Measurements from ENCODE around the gene XPNPEP1. TPM values are rescaled to one million over a fixed set of nuclear protein-coding genes. Genes with fewer than 3 reads are reported as not detected.

The XPNPEP1 gene
- total RNA-seq, 1 experiment from 2014 or later: 198 TPM

- Histone ChIP-seq H3K4me3 (ENCODE audit: low read length) (no peak overlapping the region), H3K36me3 (ENCODE audit: insufficient read depth, low read length) (peaks cover 62% of the 10 kb centered on the region), H3K9me3 (ENCODE audit: low read length) (no peaks in the 10 kb centered on the region), H3K4me1 (ENCODE audit: low read length) (no peaks in the 10 kb centered on the region), H3K9me2 (replicated peaks; ENCODE audit: insufficient read depth, low read length) (no peaks in the 10 kb centered on the region), H3K27me3 (ENCODE audit: low read length) (no peaks in the 10 kb centered on the region), H3K4me2 (ENCODE audit: low read depth, low read length, poor library complexity, severe bottlenecking) (no peak overlapping the region), H4K20me1 (ENCODE audit: insufficient read depth, low read depth, low read length) (no peaks in the 10 kb centered on the region), H3K79me2 (ENCODE audit: low read length) (no peaks in the 10 kb centered on the region), H3K27ac (ENCODE audit: low read length) (no peak overlapping the region), H2AFZ (ENCODE audit: low read length) (no peak overlapping the region), H3K9ac (ENCODE audit: low read length) (no peak overlapping the region)
- no peak for DNase-seq
Observed at GRCh38 chr10:109863775-109864174, 59.5 kb downstream of the XPNPEP1 start.

- no peak for DNase-seq
- no peaks in the 10 kb centered on the region for H3K4me1 ChIP-seq (ENCODE audit: low read length)
- no peaks in the 10 kb centered on the region for H4K20me1 ChIP-seq (ENCODE audit: insufficient read depth, low read depth, low read length)
- no peaks in the 10 kb centered on the region for H3K79me2 ChIP-seq (ENCODE audit: low read length)
- H3K4me2 ChIP-seq (ENCODE audit: low read depth, low read length, poor library complexity, severe bottlenecking): no peak overlapping the region
- H3K27me3 ChIP-seq (ENCODE audit: low read length): no peaks in the 10 kb centered on the region
- H2AFZ ChIP-seq (ENCODE audit: low read length): no peak overlapping the region
- no peak overlapping the region for H3K9ac ChIP-seq (ENCODE audit: low read length)
- no peaks in the 10 kb centered on the region for H3K9me3 ChIP-seq (ENCODE audit: low read length)
- H3K36me3 ChIP-seq (ENCODE audit: insufficient read depth, low read length): peaks cover 52% of the 10 kb centered on the region
- no peaks in the 10 kb centered on the region for H3K9me2 ChIP-seq (replicated peaks; ENCODE audit: insufficient read depth, low read length)
- H3K27ac ChIP-seq (ENCODE audit: low read length): no peak overlapping the region
- H3K4me3 ChIP-seq (ENCODE audit: low read length): no peak overlapping the region
Observed at GRCh38 chr10:109862738-109863137, 60.6 kb downstream of the XPNPEP1 start.

GRCh38 chr10:109862041-109862440, 61.3 kb downstream of the XPNPEP1 start:
- Histone ChIP-seq H3K4me2 (ENCODE audit: low read depth, low read length, poor library complexity, severe bottlenecking) (no peak overlapping the region), H3K79me2 (ENCODE audit: low read length) (no peaks in the 10 kb centered on the region), H3K4me3 (ENCODE audit: low read length) (no peak overlapping the region), H3K36me3 (ENCODE audit: insufficient read depth, low read length) (peaks cover 46% of the 10 kb centered on the region), H2AFZ (ENCODE audit: low read length) (no peak overlapping the region), H4K20me1 (ENCODE audit: insufficient read depth, low read depth, low read length) (no peaks in the 10 kb centered on the region), H3K4me1 (ENCODE audit: low read length) (no peaks in the 10 kb centered on the region), H3K27me3 (ENCODE audit: low read length) (no peaks in the 10 kb centered on the region), H3K9ac (ENCODE audit: low read length) (no peak overlapping the region), H3K9me2 (replicated peaks; ENCODE audit: insufficient read depth, low read length) (no peaks in the 10 kb centered on the region), H3K27ac (ENCODE audit: low read length) (no peak overlapping the region), H3K9me3 (ENCODE audit: low read length) (no peaks in the 10 kb centered on the region)
- no peak for DNase-seq

- DNase-seq: no peak
- Histone ChIP-seq H3K4me1 (ENCODE audit: low read length) (no peaks in the 10 kb centered on the region), H4K20me1 (ENCODE audit: insufficient read depth, low read depth, low read length) (no peaks in the 10 kb centered on the region), H3K27me3 (ENCODE audit: low read length) (no peaks in the 10 kb centered on the region), H3K27ac (ENCODE audit: low read length) (no peak overlapping the region), H3K9me2 (replicated peaks; ENCODE audit: insufficient read depth, low read length) (no peaks in the 10 kb centered on the region), H3K4me3 (ENCODE audit: low read length) (no peak overlapping the region), H2AFZ (ENCODE audit: low read length) (no peak overlapping the region), H3K9ac (ENCODE audit: low read length) (no peak overlapping the region), H3K79me2 (ENCODE audit: low read length) (no peaks in the 10 kb centered on the region), H3K4me2 (ENCODE audit: low read depth, low read length, poor library complexity, severe bottlenecking) (no peak overlapping the region), H3K36me3 (ENCODE audit: insufficient read depth, low read length) (peaks cover 37% of the 10 kb centered on the region), H3K9me3 (ENCODE audit: low read length) (no peaks in the 10 kb centered on the region)
Observed at GRCh38 chr10:109861081-109861480, 62.2 kb downstream of the XPNPEP1 start.

- H3K4me3 ChIP-seq (ENCODE audit: low read length): no peak overlapping the region
- H4K20me1 ChIP-seq (ENCODE audit: insufficient read depth, low read depth, low read length): no peaks in the 10 kb centered on the region
- no peaks in the 10 kb centered on the region for H3K27me3 ChIP-seq (ENCODE audit: low read length)
- H3K9ac ChIP-seq (ENCODE audit: low read length): no peak overlapping the region
- no peak overlapping the region for H2AFZ ChIP-seq (ENCODE audit: low read length)
- no peak overlapping the region for H3K27ac ChIP-seq (ENCODE audit: low read length)
- no peak overlapping the region for H3K4me2 ChIP-seq (ENCODE audit: low read depth, low read length, poor library complexity, severe bottlenecking)
- no peaks in the 10 kb centered on the region for H3K79me2 ChIP-seq (ENCODE audit: low read length)
- no peaks in the 10 kb centered on the region for H3K9me2 ChIP-seq (replicated peaks; ENCODE audit: insufficient read depth, low read length)
- H3K4me1 ChIP-seq (ENCODE audit: low read length): no peaks in the 10 kb centered on the region
- peaks cover 18% of the 10 kb centered on the region for H3K36me3 ChIP-seq (ENCODE audit: insufficient read depth, low read length)
- no peak for DNase-seq
- H3K9me3 ChIP-seq (ENCODE audit: low read length): no peaks in the 10 kb centered on the region
Observed at GRCh38 chr10:109859221-109859620, 64.1 kb downstream of the XPNPEP1 start.

GRCh38 chr10:109855746-109856145, 67.6 kb downstream of the XPNPEP1 start:
- no peak overlapping the region for H2AFZ ChIP-seq (ENCODE audit: low read length)
- H3K27me3 ChIP-seq (ENCODE audit: low read length): no peaks in the 10 kb centered on the region
- no peak overlapping the region for H3K4me3 ChIP-seq (ENCODE audit: low read length)
- H3K9me2 ChIP-seq (replicated peaks; ENCODE audit: insufficient read depth, low read length): no peaks in the 10 kb centered on the region
- H3K9ac ChIP-seq (ENCODE audit: low read length): no peak overlapping the region
- DNase-seq: no peak
- peaks cover 5% of the 10 kb centered on the region; the same call in 1 of the 2 replicates for H3K36me3 ChIP-seq (ENCODE audit: insufficient read depth, low read length)
- no peaks in the 10 kb centered on the region for H3K4me1 ChIP-seq (ENCODE audit: low read length)
- no peak overlapping the region for H3K4me2 ChIP-seq (ENCODE audit: low read depth, low read length, poor library complexity, severe bottlenecking)
- H4K20me1 ChIP-seq (ENCODE audit: insufficient read depth, low read depth, low read length): no peaks in the 10 kb centered on the region
- no peaks in the 10 kb centered on the region for H3K79me2 ChIP-seq (ENCODE audit: low read length)
- no peaks in the 10 kb centered on the region for H3K9me3 ChIP-seq (ENCODE audit: low read length)
- H3K27ac ChIP-seq (ENCODE audit: low read length): no peak overlapping the region

GRCh38 chr10:109853921-109854320, 69.4 kb downstream of the XPNPEP1 start:
- Histone ChIP-seq H3K27ac (ENCODE audit: low read length) (no peak overlapping the region), H3K27me3 (ENCODE audit: low read length) (no peaks in the 10 kb centered on the region), H4K20me1 (ENCODE audit: insufficient read depth, low read depth, low read length) (no peaks in the 10 kb centered on the region), H3K4me3 (ENCODE audit: low read length) (no peak overlapping the region), H3K9ac (ENCODE audit: low read length) (no peak overlapping the region), H3K4me1 (ENCODE audit: low read length) (no peaks in the 10 kb centered on the region), H3K36me3 (ENCODE audit: insufficient read depth, low read length) (no peaks in the 10 kb centered on the region), H3K9me2 (replicated peaks; ENCODE audit: insufficient read depth, low read length) (no peaks in the 10 kb centered on the region), H3K79me2 (ENCODE audit: low read length) (no peaks in the 10 kb centered on the region), H3K9me3 (ENCODE audit: low read length) (no peaks in the 10 kb centered on the region), H3K4me2 (ENCODE audit: low read depth, low read length, poor library complexity, severe bottlenecking) (no peak overlapping the region), H2AFZ (ENCODE audit: low read length) (no peak overlapping the region)
- no peak for DNase-seq

GRCh38 chr10:109852475-109853037, 70.8 kb downstream of the XPNPEP1 start:
- H3K9me2 ChIP-seq (replicated peaks; ENCODE audit: insufficient read depth, low read length): no peaks in the 10 kb centered on the region
- no peaks in the 10 kb centered on the region for H3K4me1 ChIP-seq (ENCODE audit: low read length)
- no peak overlapping the region for H3K4me2 ChIP-seq (ENCODE audit: low read depth, low read length, poor library complexity, severe bottlenecking)
- no peak overlapping the region for H3K9ac ChIP-seq (ENCODE audit: low read length)
- H4K20me1 ChIP-seq (ENCODE audit: insufficient read depth, low read depth, low read length): no peaks in the 10 kb centered on the region
- H3K79me2 ChIP-seq (ENCODE audit: low read length): no peaks in the 10 kb centered on the region
- no peak overlapping the region for H3K4me3 ChIP-seq (ENCODE audit: low read length)
- H3K36me3 ChIP-seq (ENCODE audit: insufficient read depth, low read length): no peaks in the 10 kb centered on the region
- no peaks in the 10 kb centered on the region for H3K27me3 ChIP-seq (ENCODE audit: low read length)
- no peak overlapping the region for H2AFZ ChIP-seq (ENCODE audit: low read length)
- peak; percentile 88 for DNase-seq
- no peak overlapping the region for H3K27ac ChIP-seq (ENCODE audit: low read length)
- no peaks in the 10 kb centered on the region for H3K9me3 ChIP-seq (ENCODE audit: low read length)
